Ishikawa (cell line): ENCODE measurements around the gene CDIP1.

Source experiments
- RAD21 ChIP-seq: IDR thresholded peaks from 2 replicates; pipeline ENCODE4 v1.6.1; 2012; ENCODE audit warnings: low read depth
- YY1 ChIP-seq: IDR thresholded peaks from 2 replicates; pipeline ENCODE4 v1.6.1; 2012; ENCODE audit warnings: low read depth

DNA sequence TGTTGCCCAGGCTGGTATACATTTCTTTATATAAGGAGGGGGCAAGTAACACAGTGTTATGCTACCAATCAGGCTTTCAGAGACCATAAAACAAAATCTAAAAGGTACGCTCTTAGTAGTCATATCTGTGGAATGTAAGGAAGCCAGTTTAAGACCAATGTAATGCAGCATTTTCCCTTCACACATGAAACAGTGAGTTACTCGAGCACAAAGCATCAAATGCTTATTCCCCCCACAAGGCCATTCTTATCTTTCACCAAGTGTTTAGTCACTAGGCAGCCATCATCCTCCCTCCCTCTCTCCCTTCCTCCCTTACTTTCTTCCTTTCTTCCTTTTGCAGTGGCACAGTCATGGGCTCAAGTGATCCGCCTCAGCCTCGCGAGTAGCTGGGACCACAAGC is 49.5 kb downstream of the CDIP1 start:
- TF ChIP-seq RAD21, result no peak
- no peak for TF ChIP-seq YY1
